SK-N-SH treated with all-trans-retinoic acid at 6 μM for 48 hours (cell line): ENCODE data around the gene TDRD3.

Experiments used
- ARNTL ChIP-seq: fragments of 450-650 bp; formaldehyde crosslinking; IDR thresholded peaks from 2 replicates; pipeline ENCODE4 v1.5.0; 2020; ENCODE audit warnings: low read depth, mild to moderate bottlenecking, moderate library complexity, borderline replicate concordance
- CREB5 ChIP-seq: fragments of 250-450 bp; sonication (Bioruptor Pico); IDR thresholded peaks from 2 replicates; pipeline ENCODE4 v1.5.1; 2020; ENCODE audit warnings: low read depth, mild to moderate bottlenecking, moderate library complexity
- ESRRG ChIP-seq: fragments of 250-450 bp; sonication (Bioruptor Pico); IDR thresholded peaks from 2 replicates; pipeline ENCODE4 v1.6.1; 2021; ENCODE audit warnings: mild to moderate bottlenecking
- OSR1 ChIP-seq: fragments of 250-450 bp; sonication (Bioruptor Pico); IDR thresholded peaks from 2 replicates; pipeline ENCODE4 v1.8.0; 2022; ENCODE audit warnings: moderate library complexity, mild to moderate bottlenecking, inconsistent platforms
- POU6F1 ChIP-seq: fragments of 250-450 bp; sonication (Bioruptor Pico); IDR thresholded peaks from 2 replicates; pipeline ENCODE4 v1.8.0; 2021; ENCODE audit warnings: low read depth, mild to moderate bottlenecking, moderate library complexity, borderline replicate concordance
- RARB ChIP-seq: fragments of 250-450 bp; sonication (Bioruptor Pico); IDR thresholded peaks from 2 replicates; pipeline ENCODE4 v1.8.0; 2021; ENCODE audit warnings: mild to moderate bottlenecking, moderate library complexity
- SNAI2 ChIP-seq: fragments of 250-450 bp; sonication (Bioruptor Pico); IDR thresholded peaks from 2 replicates; pipeline ENCODE4 v1.5.0; 2020; ENCODE audit warnings: mild to moderate bottlenecking, moderate library complexity
- TCF4 ChIP-seq: fragments of 250-450 bp; sonication (Bioruptor Pico); IDR thresholded peaks from 2 replicates; pipeline ENCODE4 v1.8.0; 2021; ENCODE audit warnings: mild to moderate bottlenecking, moderate library complexity, borderline replicate concordance
- TSHZ2 ChIP-seq: fragments of 250-450 bp; sonication (Bioruptor Pico); IDR thresholded peaks from 2 replicates; pipeline ENCODE4 v1.5.0; 2020; ENCODE audit warnings: mild to moderate bottlenecking, moderate library complexity
- ZC3H10 ChIP-seq: fragments of 250-450 bp; sonication (Bioruptor Pico); IDR thresholded peaks from 2 replicates; pipeline ENCODE4 v1.5.1; 2021; ENCODE audit warnings: mild to moderate bottlenecking, moderate library complexity
- ZFP3 ChIP-seq: fragments of 250-450 bp; sonication (Bioruptor Pico); IDR thresholded peaks from 2 replicates; pipeline ENCODE4 v1.5.0; 2020; ENCODE audit warnings: mild to moderate bottlenecking, moderate library complexity
- ZFP30 ChIP-seq: fragments of 450-650 bp; formaldehyde crosslinking; IDR thresholded peaks from 2 replicates; pipeline ENCODE4 v1.5.0; 2022; ENCODE audit warnings: mild to moderate bottlenecking, moderate library complexity
- ZNF565 ChIP-seq: fragments of 450-650 bp; formaldehyde crosslinking; conservative IDR thresholded peaks from 2 replicates; pipeline ENCODE4 v1.5.0; 2020; ENCODE audit warnings: low read depth, mild to moderate bottlenecking, moderate library complexity
- ZNF8 ChIP-seq: fragments of 450-650 bp; formaldehyde crosslinking; IDR thresholded peaks from 2 replicates; pipeline ENCODE4 v1.5.0; 2020; ENCODE audit warnings: mild to moderate bottlenecking, moderate library complexity

- TF ChIP-seq ZNF565 = no peak
- no peak for TF ChIP-seq RARB (CRISPR knock-in tag)
- TF ChIP-seq ZFP30 (CRISPR knock-in tag) = no peak
- TF ChIP-seq TCF4 (CRISPR knock-in tag) = no peak
- TF ChIP-seq ARNTL (CRISPR knock-in tag) = no peak
- TF ChIP-seq TSHZ2 (CRISPR knock-in tag) = no peak
- no peak for TF ChIP-seq ZFP3 (CRISPR knock-in tag)
- TF ChIP-seq OSR1 (CRISPR knock-in tag) = no peak
- TF ChIP-seq ZNF8 (CRISPR knock-in tag) = no peak
- no peak for TF ChIP-seq CREB5
- TF ChIP-seq ESRRG (CRISPR knock-in tag) = no peak
- no peak for TF ChIP-seq ZC3H10 (CRISPR knock-in tag)
- TF ChIP-seq SNAI2 (CRISPR knock-in tag) = no peak
- no peak for TF ChIP-seq POU6F1 (CRISPR knock-in tag)
These were observed 178.1 kb downstream of the TDRD3 start for GRCh38 chr13:60575142-60575541.
